Activated B cell treated with CpG ODN at 0.5 μM for 24 hours (primary cell): ENCODE data around the gene GAREM1. TPM values are rescaled to one million over a fixed set of nuclear protein-coding genes. Genes with fewer than 3 reads are reported as not detected.

Experiments
- ATAC-seq: fragments of 200-7000 bp; cut with Tn5 transposase; one replicate; pipeline ENCODE4 v1.10.0; 2021; ENCODE audit warnings: low read depth, mild to moderate bottlenecking, moderate library complexity
- CTCF ChIA-PET: fragments of 350-600 bp; sonication (Branson Sonifier 250); formaldehyde crosslinking; loops from one replicate; lab custom pipeline; 2021; ENCODE audit warnings: antibody characterized with exemption; lab: Charles Lee
- POLR2A ChIA-PET: fragments of 350-600 bp; sonication (Branson Sonifier 250); formaldehyde crosslinking; loops from one replicate; lab custom pipeline; 2021; ENCODE audit warnings: antibody characterized with exemption; lab: Charles Lee
- DNase-seq: peaks from one replicate; pipeline ENCODE4 v3.0.0; 2022
- H3K27ac Mint-ChIP-seq: one replicate; pipeline ENCODE4 v1.8.0; 2020; ENCODE audit warnings: mixed read lengths
- H3K27me3 Mint-ChIP-seq: one replicate; pipeline ENCODE4 v1.8.0; 2021; ENCODE audit warnings: mixed read lengths
- H3K36me3 Mint-ChIP-seq: one replicate; pipeline ENCODE4 v1.8.0; 2021; ENCODE audit warnings: low read depth, mixed read lengths
- H3K4me1 Mint-ChIP-seq: one replicate; pipeline ENCODE4 v1.8.0; 2021; ENCODE audit warnings: mixed read lengths
- H3K4me3 Mint-ChIP-seq: one replicate; pipeline ENCODE4 v1.8.0; 2020; ENCODE audit warnings: mild to moderate bottlenecking, mixed read lengths
- H3K9me3 Mint-ChIP-seq: one replicate; pipeline ENCODE4 v1.8.0; 2020; ENCODE audit warnings: mixed read lengths
- intact Hi-C: fragments of 100-400 bp; cut with micrococcal nuclease; formaldehyde crosslinking; loops from one replicate; pipeline ENCODE4 v1.15.1; 2024
- total RNA-seq: library from RNA; stranded (reverse); gene quantifications from 2 replicates; pipeline ENCODE4 v1.2.3, GENCODE V29; 2022
- TF ChIP-seq, protein P1 (sequence below): fragments of 200-600 bp; IDR thresholded peaks from one replicate; pipeline ENCODE4 v1.8.0; 2022; ENCODE audit warnings: antibody characterized with exemption, mild to moderate bottlenecking

Gene GAREM1
- total RNA-seq, 1 donor from 2014 or later: not detected

- POLR2A ChIA-PET: no interaction called here
- intact Hi-C loops: loop anchor here (1.0 to 2.0 kb wide), 2 partner anchors 181 to 260 kb away; partner anchors contain the start of gene GAREM1
- DNase-seq (no peak), ATAC-seq (no peak)
- TF ChIP-seq, protein P1, sequence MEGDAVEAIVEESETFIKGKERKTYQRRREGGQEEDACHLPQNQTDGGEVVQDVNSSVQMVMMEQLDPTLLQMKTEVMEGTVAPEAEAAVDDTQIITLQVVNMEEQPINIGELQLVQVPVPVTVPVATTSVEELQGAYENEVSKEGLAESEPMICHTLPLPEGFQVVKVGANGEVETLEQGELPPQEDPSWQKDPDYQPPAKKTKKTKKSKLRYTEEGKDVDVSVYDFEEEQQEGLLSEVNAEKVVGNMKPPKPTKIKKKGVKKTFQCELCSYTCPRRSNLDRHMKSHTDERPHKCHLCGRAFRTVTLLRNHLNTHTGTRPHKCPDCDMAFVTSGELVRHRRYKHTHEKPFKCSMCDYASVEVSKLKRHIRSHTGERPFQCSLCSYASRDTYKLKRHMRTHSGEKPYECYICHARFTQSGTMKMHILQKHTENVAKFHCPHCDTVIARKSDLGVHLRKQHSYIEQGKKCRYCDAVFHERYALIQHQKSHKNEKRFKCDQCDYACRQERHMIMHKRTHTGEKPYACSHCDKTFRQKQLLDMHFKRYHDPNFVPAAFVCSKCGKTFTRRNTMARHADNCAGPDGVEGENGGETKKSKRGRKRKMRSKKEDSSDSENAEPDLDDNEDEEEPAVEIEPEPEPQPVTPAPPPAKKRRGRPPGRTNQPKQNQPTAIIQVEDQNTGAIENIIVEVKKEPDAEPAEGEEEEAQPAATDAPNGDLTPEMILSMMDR: no peak
- Mint-ChIP-seq H3K9me3 (peaks cover 3% of the 10 kb centered on the region), H3K27me3 (peaks cover 4% of the 10 kb centered on the region), H3K4me1 (no peaks in the 10 kb centered on the region), H3K27ac (no peak overlapping the region), H3K36me3 (no peaks in the 10 kb centered on the region), H3K4me3 (no peak overlapping the region)
- CTCF ChIA-PET: interaction anchor here (0.9 to 1.6 kb wide), 3 partner anchors 132 to 262 kb away, joined by 3 to 4 read pairs (median 4); partner anchors contain the start of gene GAREM1
Observed at GRCh38 chr18:32289483-32290075, 181.1 kb downstream of the GAREM1 start.

DNA sequence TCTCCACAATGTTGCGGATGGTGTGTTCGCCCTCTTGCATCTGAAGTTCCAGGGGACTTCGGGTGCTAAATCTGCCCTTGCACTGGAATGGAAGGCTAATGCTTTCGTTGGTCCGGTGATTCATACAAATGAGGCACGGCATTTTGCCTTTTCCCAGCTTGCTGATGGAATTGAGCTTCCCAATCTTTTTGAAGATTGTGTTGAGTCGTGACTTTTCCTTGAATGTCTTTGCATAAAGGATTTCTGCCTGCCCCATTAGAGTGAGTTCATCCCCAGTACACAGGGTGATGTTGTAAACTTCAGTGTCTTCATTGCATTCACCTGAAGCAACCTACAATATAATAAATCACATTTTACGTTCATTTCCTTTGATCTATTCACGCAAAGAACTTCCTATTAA lies 182.8 kb downstream of the GAREM1 start:
- H3K27me3 Mint-ChIP-seq: peaks cover 4% of the 10 kb centered on the region
- CTCF ChIA-PET: no interaction called here
- no peaks in the 10 kb centered on the region for H3K36me3 Mint-ChIP-seq
- TF ChIP-seq, protein P1: no peak
- intact Hi-C loops: loop anchor here (2.0 kb wide), 1 partner anchor 183 kb away; the partner anchor contains the start of gene GAREM1
- no peak overlapping the region for H3K27ac Mint-ChIP-seq
- DNase-seq (no peak), ATAC-seq (no peak)
- no peaks in the 10 kb centered on the region for H3K4me1 Mint-ChIP-seq
- H3K4me3 Mint-ChIP-seq: no peak overlapping the region
- POLR2A ChIA-PET: no interaction called here
- peaks cover 3% of the 10 kb centered on the region for H3K9me3 Mint-ChIP-seq

DNA sequence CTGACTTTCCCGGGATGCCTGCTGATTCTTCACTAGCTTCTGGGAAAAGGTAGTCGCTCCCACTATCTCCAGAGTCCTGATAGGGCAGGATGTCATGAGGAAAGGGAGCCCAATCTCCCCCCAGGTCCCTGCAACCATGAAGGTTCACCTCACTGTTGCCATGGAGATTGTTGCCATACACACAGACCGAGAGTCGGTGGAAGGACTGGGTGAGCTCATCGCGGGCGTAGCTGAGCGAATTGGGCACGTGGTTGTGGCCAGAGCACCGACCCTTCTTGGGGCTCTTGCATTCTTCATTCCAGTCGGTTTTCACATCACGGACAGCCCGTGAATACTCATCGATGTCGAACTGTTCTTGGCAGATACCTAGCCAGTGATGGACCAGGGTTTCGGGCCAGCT lies 183.4 kb downstream of the GAREM1 start:
- H3K4me1 Mint-ChIP-seq: no peaks in the 10 kb centered on the region
- H3K4me3 Mint-ChIP-seq: no peak overlapping the region
- DNase-seq (no peak), ATAC-seq (no peak)
- ChIA-PET POLR2A (no interaction called here), CTCF (no interaction called here)
- H3K9me3 Mint-ChIP-seq: peaks cover 3% of the 10 kb centered on the region
- peaks cover 2% of the 10 kb centered on the region for H3K27me3 Mint-ChIP-seq
- intact Hi-C loops: no loop called here
- H3K27ac Mint-ChIP-seq: no peak overlapping the region
- TF ChIP-seq, protein P1: no peak
- H3K36me3 Mint-ChIP-seq: no peaks in the 10 kb centered on the region

DNA sequence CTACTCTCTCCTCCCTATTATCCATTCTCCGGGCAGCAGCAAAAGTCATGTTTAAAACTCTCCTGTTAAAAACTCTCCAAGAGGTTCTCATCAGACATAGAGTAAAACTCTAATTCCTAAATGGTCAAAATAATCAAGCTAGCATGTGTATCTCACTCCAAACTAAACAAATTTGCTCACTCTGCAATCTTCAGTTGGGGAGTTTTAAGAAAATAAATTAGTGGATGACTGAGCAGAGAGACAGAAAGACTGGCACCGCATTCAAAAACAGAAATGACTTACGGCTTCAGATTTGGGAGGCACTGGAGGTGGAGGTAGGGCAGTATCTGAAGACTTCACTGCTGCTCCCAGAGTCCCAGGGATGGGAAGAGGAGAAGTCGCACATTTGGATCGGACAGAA lies 183.9 kb downstream of the GAREM1 start:
- intact Hi-C loops: no loop called here
- ChIA-PET POLR2A (no interaction called here), CTCF (no interaction called here)
- Mint-ChIP-seq H3K27ac (no peak overlapping the region), H3K9me3 (peaks cover 3% of the 10 kb centered on the region), H3K4me3 (no peak overlapping the region), H3K27me3 (peaks cover 2% of the 10 kb centered on the region), H3K4me1 (no peaks in the 10 kb centered on the region), H3K36me3 (no peaks in the 10 kb centered on the region)
- ATAC-seq: no peak
- TF ChIP-seq, protein P1: no peak
- DNase-seq: no peak

DNA sequence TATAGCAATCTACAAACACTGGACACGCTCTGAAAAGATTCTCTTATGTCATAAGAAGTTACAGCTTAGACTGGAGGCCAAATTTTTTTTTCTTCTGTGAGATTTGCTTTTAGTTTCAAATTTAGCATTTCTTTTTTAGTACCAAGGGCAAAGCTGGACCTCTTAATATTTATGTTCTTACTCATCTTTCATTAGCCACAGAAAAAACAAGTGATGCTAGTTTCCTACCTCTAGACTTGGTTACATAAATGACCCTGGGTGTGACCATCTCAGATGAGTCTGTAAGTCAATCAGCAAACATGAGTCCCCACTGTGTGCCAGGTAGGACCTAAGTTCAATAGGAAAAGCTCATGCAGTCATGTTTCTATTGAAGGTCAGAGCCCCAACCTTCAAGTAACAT lies 186.4 kb downstream of the GAREM1 start:
- no peaks in the 10 kb centered on the region for H3K36me3 Mint-ChIP-seq
- intact Hi-C loops: no loop called here

More for the DNA sequence above, 186.4 kb downstream of the GAREM1 start:
- no peak for ATAC-seq
- ChIA-PET CTCF (no interaction called here), POLR2A (no interaction called here)
- TF ChIP-seq, protein P1: no peak
- Mint-ChIP-seq H3K4me3 (no peak overlapping the region), H3K27me3 (no peaks in the 10 kb centered on the region), H3K4me1 (no peaks in the 10 kb centered on the region), H3K27ac (no peak overlapping the region), H3K9me3 (no peaks in the 10 kb centered on the region)
- no peak for DNase-seq
